ENCODE data around the gene PKN1. TPM values are rescaled to one million over a fixed set of nuclear protein-coding genes. Genes with fewer than 3 reads are reported as not detected.

Gene PKN1
- total RNA-seq, 2 donors from 2014 or later = 54.3 to 255 TPM

- DNase-seq (ENCODE audit: low spot score) = no peak
- 84% methylated on average over 12 of the region's 12 CpGs for WGBS
- H3K4me3 ChIP-seq = no peak overlapping the region
- peaks cover 9 to 10% of the 10 kb centered on the region in 2 donors for H3K36me3 ChIP-seq
- H3K27ac ChIP-seq = no peak overlapping the region
- no peaks in the 10 kb centered on the region for H3K9me3 ChIP-seq
- intact Hi-C loops (cut with DNase I) = no loop called here
- H3K4me1 ChIP-seq (replicated peaks) = peaks cover 2% of the 10 kb centered on the region
- H3K27me3 ChIP-seq (replicated peaks; ENCODE audit: insufficient read depth) = no peaks in the 10 kb centered on the region
- TF ChIP-seq POLR2A (IDR thresholded peaks at IDR 0.05) (no peak), CTCF (IDR thresholded peaks at IDR 0.05) (no peak), POLR2AphosphoS5 (IDR thresholded peaks at IDR 0.05) (no peak)
These were observed 34.3 kb downstream of the PKN1 start for GRCh38 chr19:14467391-14467790.

DNA sequence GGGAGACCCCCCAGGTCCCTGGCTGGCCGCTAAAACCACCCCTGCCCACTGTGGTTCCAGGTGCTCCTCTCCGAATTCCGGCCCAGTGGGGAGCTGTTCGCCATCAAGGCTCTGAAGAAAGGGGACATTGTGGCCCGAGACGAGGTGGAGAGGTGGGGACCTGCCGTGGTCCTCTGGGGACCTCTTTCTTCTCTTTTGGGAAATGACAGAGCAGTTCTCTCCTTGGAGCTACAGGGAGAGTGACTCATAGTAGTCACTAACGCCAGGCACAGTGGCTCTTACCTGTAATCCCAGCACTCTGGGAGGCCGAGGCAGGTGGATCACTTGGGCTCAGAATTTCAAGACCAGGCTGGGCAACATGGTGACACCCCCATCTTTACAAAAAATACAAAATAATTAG, 34.7 kb downstream of the PKN1 start:
- intact Hi-C loops (cut with DNase I) = no loop called here
- no peak for DNase-seq (ENCODE audit: low spot score)
- WGBS = 63% methylated on average over 9 of the region's 9 CpGs
- no peak for TF ChIP-seq POLR2A (IDR thresholded peaks at IDR 0.05)
- no peak for TF ChIP-seq CTCF (IDR thresholded peaks at IDR 0.05)
- no peak for TF ChIP-seq POLR2AphosphoS5 (IDR thresholded peaks at IDR 0.05)
- no peak overlapping the region for H3K4me3 ChIP-seq
- no peak overlapping the region for H3K27ac ChIP-seq
- peaks cover 9 to 10% of the 10 kb centered on the region in 2 donors for H3K36me3 ChIP-seq
- H3K4me1 ChIP-seq (replicated peaks) = peaks cover 6% of the 10 kb centered on the region
- H3K9me3 ChIP-seq = no peaks in the 10 kb centered on the region
- no peaks in the 10 kb centered on the region for H3K27me3 ChIP-seq (replicated peaks; ENCODE audit: insufficient read depth)

- 82% methylated on average over 32 of the region's 32 CpGs for WGBS
- Histone ChIP-seq H3K27me3 (replicated peaks; ENCODE audit: insufficient read depth) (no peaks in the 10 kb centered on the region), H3K9me3 (no peaks in the 10 kb centered on the region), H3K27ac (no peak overlapping the region), H3K4me3 (no peak overlapping the region), H3K36me3 (no peaks in the 10 kb centered on the region), H3K4me1 (replicated peaks) (peaks cover 10% of the 10 kb centered on the region)
- no peak for DNase-seq (ENCODE audit: low spot score)
- TF ChIP-seq POLR2AphosphoS5 (IDR thresholded peaks at IDR 0.05) = no peak
- TF ChIP-seq POLR2A (IDR thresholded peaks at IDR 0.05) = no peak
- no peak for TF ChIP-seq CTCF (IDR thresholded peaks at IDR 0.05)
- intact Hi-C loops (cut with DNase I) = loop anchor here (10.0 kb wide), 1 partner anchor 325 kb away; no protein-coding TSS in a partner anchor
These were observed 37.1 kb downstream of the PKN1 start for GRCh38 chr19:14470031-14470876.

DNA sequence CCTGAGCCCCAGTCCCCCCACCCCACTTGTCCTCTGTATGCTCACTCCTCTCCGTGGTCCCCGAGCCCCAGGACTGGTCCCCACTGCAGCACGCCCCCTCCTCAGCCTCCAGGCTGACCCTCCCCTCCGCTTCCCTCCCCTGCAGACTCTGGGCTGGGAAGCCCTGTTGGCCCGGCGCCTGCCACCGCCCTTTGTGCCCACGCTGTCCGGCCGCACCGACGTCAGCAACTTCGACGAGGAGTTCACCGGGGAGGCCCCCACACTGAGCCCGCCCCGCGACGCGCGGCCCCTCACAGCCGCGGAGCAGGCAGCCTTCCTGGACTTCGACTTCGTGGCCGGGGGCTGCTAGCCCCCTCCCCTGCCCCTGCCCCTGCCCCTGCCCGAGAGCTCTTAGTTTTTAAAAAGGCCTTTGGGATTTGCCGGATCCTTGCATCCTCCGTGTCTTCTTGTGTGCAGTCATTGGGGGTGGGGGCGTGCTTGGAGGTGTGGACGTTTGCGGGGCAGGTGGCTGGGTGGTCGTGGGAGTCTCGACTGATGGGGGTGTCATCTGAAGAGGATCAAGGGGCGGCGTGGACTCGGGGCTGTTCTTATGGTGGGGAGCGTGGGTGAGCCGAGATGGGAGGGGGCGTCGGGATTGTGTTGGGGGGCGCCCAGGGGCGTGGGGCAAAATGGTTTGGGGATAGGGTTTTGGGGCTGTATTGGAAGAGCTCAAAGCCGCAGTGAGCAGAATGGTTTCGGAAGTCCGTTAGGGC, 38.5 kb downstream of the PKN1 start:
- DNase-seq (ENCODE audit: low spot score) = no peak
- H3K4me3 ChIP-seq = no peak overlapping the region
- peaks cover 10% of the 10 kb centered on the region for H3K4me1 ChIP-seq (replicated peaks)
- TF ChIP-seq POLR2A (IDR thresholded peaks at IDR 0.05) (no peak), CTCF (IDR thresholded peaks at IDR 0.05) (no peak), POLR2AphosphoS5 (IDR thresholded peaks at IDR 0.05) (no peak)
- WGBS = 78% methylated on average over 46 of the region's 46 CpGs
- no peaks in the 10 kb centered on the region for H3K27me3 ChIP-seq (replicated peaks; ENCODE audit: insufficient read depth)
- intact Hi-C loops (cut with DNase I) = loop anchor here (10.0 kb wide), 1 partner anchor 327 kb away; no protein-coding TSS in a partner anchor
- no peak overlapping the region for H3K27ac ChIP-seq
- H3K36me3 ChIP-seq = no peaks in the 10 kb centered on the region
- H3K9me3 ChIP-seq = no peaks in the 10 kb centered on the region
